ENCODE data around the gene SLC15A3.
"Not testable (repeated sequence)": the region's sequence is repeated elsewhere in the genome, so short reads cannot be mapped to it uniquely, and the experiment has no call there.

Gene SLC15A3

DNA sequence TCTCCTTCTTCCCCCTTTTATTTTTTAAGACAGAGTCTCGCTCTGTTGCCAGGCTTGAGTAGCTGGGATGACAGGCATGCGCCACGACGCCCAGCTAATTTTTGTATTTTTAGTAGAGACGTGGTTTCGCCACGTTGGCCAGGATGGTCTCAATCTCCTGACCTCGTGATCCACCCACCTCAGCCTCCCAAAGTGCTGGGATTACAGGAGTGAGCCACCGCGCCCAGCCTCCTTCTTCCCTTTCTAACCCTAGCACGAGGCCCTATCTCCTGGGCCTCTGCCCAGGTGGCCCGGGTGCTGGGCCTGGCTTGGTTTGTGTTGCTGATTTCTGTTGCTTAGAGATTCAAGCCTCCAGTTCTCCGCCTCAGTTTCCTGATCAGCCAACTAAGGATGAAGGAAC lies 22.3 kb upstream of the SLC15A3 start:
- not testable (repeated sequence) for H3K9me3 ChIP-seq (ENCODE audit: insufficient read depth, low read depth, low read length); H3K27me3 ChIP-seq (ENCODE audit: insufficient read depth, low read length); H3K9ac ChIP-seq (ENCODE audit: low read depth, low read length); H3K36me3 ChIP-seq (ENCODE audit: insufficient read depth, low read depth, low read length); H3K4me3 ChIP-seq (ENCODE audit: low read length); H3K27ac ChIP-seq (ENCODE audit: low read length); H3K4me1 ChIP-seq (ENCODE audit: insufficient read depth, low read length)

DNA sequence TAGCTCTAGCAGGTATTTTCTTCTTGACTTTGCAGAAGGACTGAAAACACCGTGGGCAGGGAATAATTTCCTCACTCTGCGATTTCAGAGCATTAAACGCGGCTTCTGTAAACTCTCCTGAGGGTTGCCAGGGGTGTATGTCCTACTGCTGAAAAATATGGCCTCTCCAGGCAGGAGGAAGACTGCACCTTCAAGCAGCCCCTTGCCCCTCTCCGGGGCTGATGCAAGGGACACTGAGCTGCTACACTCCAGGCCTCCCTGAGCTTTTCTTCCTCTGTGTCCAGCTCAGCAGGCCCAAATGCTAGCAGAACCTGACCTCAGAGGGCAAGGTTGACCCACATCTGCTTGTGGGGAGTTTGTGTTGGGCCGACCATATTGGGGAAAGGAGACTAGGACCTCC lies 21.7 kb upstream of the SLC15A3 start:
- no peaks in the 10 kb centered on the region for H3K27me3 ChIP-seq (ENCODE audit: insufficient read depth, low read length)

DNA sequence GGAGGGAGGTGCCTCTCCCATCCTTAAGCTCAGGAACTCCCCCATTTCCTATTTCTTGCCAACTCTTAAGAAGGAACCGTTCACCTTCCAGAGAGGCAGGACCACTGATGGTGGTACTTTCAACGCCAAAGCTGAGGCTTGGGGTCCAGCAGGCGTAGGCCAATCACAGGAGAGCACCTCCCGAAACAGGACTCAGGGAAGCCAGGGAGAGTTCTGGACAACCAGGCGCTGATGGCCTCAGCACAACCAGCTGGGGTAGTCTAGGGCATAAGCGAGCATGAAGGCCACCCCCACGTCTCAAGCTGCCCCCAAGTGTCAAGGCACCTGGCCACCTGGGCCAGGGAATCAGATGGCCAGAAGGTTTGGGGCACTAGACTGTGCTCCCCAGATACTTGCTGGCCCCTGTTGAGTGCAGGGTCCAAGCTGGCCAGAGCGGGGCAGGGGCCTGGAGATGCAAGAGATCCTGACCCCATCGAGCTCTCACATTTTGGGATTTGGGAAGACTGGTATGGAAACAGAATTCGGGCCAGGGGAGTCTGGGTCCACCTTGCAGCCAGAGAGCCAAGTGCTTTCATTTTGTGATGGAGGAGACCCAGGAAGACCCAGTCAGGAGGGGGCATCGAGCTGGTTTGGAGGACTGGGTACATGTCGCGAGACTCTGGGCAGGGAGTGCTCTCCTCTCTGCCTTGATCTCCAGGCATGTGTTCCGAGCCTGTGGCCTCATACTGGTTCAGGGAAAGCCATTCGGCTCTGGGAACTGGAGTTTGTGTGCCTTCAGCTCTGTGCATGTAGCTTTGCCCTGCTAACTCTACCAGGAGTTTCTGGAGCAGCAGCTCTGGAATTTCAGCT lies 20.4 kb upstream of the SLC15A3 start:
- H3K4me1 ChIP-seq (ENCODE audit: insufficient read depth, low read length): no peaks in the 10 kb centered on the region
- H3K9me3 ChIP-seq (ENCODE audit: insufficient read depth, low read depth, low read length): peaks cover 9% of the 10 kb centered on the region
- no peak overlapping the region for H3K27ac ChIP-seq (ENCODE audit: low read length)
- no peak overlapping the region for H3K4me3 ChIP-seq (ENCODE audit: low read length)
- H3K9ac ChIP-seq (ENCODE audit: low read depth, low read length): no peak overlapping the region
- no peaks in the 10 kb centered on the region for H3K27me3 ChIP-seq (ENCODE audit: insufficient read depth, low read length)
- H3K36me3 ChIP-seq (ENCODE audit: insufficient read depth, low read depth, low read length): no peaks in the 10 kb centered on the region

More for the DNA sequence above, 21.7 kb upstream of the SLC15A3 start:
- Histone ChIP-seq H3K4me3 (ENCODE audit: low read length) (no peak overlapping the region), H3K9ac (ENCODE audit: low read depth, low read length) (no peak overlapping the region), H3K4me1 (ENCODE audit: insufficient read depth, low read length) (no peaks in the 10 kb centered on the region), H3K9me3 (ENCODE audit: insufficient read depth, low read depth, low read length) (0 out of 2 replicates have a peak, but pooled peaks cover under 1% of the 10 kb centered on the region), H3K27ac (ENCODE audit: low read length) (no peak overlapping the region), H3K36me3 (ENCODE audit: insufficient read depth, low read depth, low read length) (no peaks in the 10 kb centered on the region)

DNA sequence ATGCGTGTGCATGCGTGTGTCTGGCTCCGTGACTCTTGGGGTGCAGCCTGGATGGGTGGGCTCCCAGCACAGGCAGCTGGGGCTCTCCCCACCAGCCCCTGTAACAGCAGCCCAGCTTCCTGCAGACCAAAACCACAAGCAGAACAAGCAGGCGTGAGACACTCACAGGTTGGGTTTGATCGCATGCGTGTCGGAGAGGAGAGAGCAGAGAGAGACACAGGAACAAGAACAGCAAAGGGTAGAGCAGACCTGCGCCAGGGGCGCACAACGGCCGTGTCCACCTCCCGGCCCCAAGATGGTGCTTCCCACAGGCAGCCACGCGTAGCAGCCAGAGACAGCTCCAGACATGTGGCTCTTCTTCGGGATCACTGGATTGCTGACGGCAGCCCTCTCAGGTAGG lies 19.5 kb upstream of the SLC15A3 start, which contains the start of gene CD6:
Gene CD6 (plus strand): TSS at position 161 of the 400 bp plus-strand sequence. CDS start 186 bp downstream, at position 347.
- Histone ChIP-seq H3K36me3 (ENCODE audit: insufficient read depth, low read depth, low read length) (no peaks in the 10 kb centered on the region), H3K4me3 (ENCODE audit: low read length) (no peak within 1 kb of the TSS), H3K9ac (ENCODE audit: low read depth, low read length) (no peak within 1 kb of the TSS), H3K9me3 (ENCODE audit: insufficient read depth, low read depth, low read length) (peaks cover 9% of the 10 kb centered on the region), H3K27me3 (ENCODE audit: insufficient read depth, low read length) (no peaks in the 10 kb centered on the region), H3K4me1 (ENCODE audit: insufficient read depth, low read length) (no peaks in the 10 kb centered on the region), H3K27ac (ENCODE audit: low read length) (no peak within 1 kb of the TSS)

- H3K4me3 ChIP-seq (ENCODE audit: low read length): no peak overlapping the region
- H3K4me1 ChIP-seq (ENCODE audit: insufficient read depth, low read length): no peaks in the 10 kb centered on the region
Observed at GRCh38 chr11:60970890-60971289, 18.9 kb upstream of the SLC15A3 start.

GRCh38 chr11:60970369-60970774 lies 18.4 kb upstream of the SLC15A3 start:
- Histone ChIP-seq H3K4me1 (ENCODE audit: insufficient read depth, low read length) (no peaks in the 10 kb centered on the region), H3K4me3 (ENCODE audit: low read length) (no peak overlapping the region), H3K27me3 (ENCODE audit: insufficient read depth, low read length) (no peaks in the 10 kb centered on the region), H3K36me3 (ENCODE audit: insufficient read depth, low read depth, low read length) (no peaks in the 10 kb centered on the region), H3K9me3 (ENCODE audit: insufficient read depth, low read depth, low read length) (peaks cover 9% of the 10 kb centered on the region), H3K27ac (ENCODE audit: low read length) (no peak overlapping the region), H3K9ac (ENCODE audit: low read depth, low read length) (no peak overlapping the region)

More at GRCh38 chr11:60970890-60971289, 18.9 kb upstream of the SLC15A3 start:
- Histone ChIP-seq H3K9ac (ENCODE audit: low read depth, low read length) (no peak overlapping the region), H3K27me3 (ENCODE audit: insufficient read depth, low read length) (no peaks in the 10 kb centered on the region), H3K9me3 (ENCODE audit: insufficient read depth, low read depth, low read length) (peaks cover 9% of the 10 kb centered on the region), H3K36me3 (ENCODE audit: insufficient read depth, low read depth, low read length) (no peaks in the 10 kb centered on the region), H3K27ac (ENCODE audit: low read length) (no peak overlapping the region)

- H3K9ac ChIP-seq (ENCODE audit: low read depth, low read length): no peak overlapping the region
- no peaks in the 10 kb centered on the region for H3K27me3 ChIP-seq (ENCODE audit: insufficient read depth, low read length)
- no peak overlapping the region for H3K4me3 ChIP-seq (ENCODE audit: low read length)
- H3K36me3 ChIP-seq (ENCODE audit: insufficient read depth, low read depth, low read length): no peaks in the 10 kb centered on the region
- H3K27ac ChIP-seq (ENCODE audit: low read length): no peak overlapping the region
- peaks cover 9% of the 10 kb centered on the region for H3K9me3 ChIP-seq (ENCODE audit: insufficient read depth, low read depth, low read length)
- no peaks in the 10 kb centered on the region for H3K4me1 ChIP-seq (ENCODE audit: insufficient read depth, low read length)
Observed at GRCh38 chr11:60968223-60968622, 16.2 kb upstream of the SLC15A3 start.

DNA sequence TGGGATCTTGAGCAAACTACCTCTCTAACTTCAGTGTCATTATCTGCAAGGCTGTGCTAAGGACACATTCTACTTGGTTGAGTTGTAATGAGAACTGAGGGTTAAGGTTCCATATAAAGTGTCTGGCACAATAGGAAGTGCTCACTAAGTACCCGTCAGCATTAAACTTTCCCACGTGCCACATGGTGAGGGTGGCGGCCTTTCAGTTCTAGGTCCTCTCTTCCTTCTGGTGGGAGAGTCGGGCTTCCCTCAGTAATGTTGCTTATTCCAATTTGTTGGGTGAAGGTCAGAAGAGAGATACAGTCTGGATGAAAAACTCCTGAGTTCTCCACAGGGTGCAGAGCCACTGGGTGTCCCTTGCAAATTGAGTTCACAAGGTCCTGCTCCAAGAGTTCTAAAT lies 14.9 kb upstream of the SLC15A3 start:
- Histone ChIP-seq H3K4me1 (ENCODE audit: insufficient read depth, low read length) (no peaks in the 10 kb centered on the region), H3K36me3 (ENCODE audit: insufficient read depth, low read depth, low read length) (no peaks in the 10 kb centered on the region), H3K9me3 (ENCODE audit: insufficient read depth, low read depth, low read length) (peaks cover 9% of the 10 kb centered on the region), H3K4me3 (ENCODE audit: low read length) (no peak overlapping the region), H3K27ac (ENCODE audit: low read length) (no peak overlapping the region), H3K9ac (ENCODE audit: low read depth, low read length) (no peak overlapping the region), H3K27me3 (ENCODE audit: insufficient read depth, low read length) (no peaks in the 10 kb centered on the region)

DNA sequence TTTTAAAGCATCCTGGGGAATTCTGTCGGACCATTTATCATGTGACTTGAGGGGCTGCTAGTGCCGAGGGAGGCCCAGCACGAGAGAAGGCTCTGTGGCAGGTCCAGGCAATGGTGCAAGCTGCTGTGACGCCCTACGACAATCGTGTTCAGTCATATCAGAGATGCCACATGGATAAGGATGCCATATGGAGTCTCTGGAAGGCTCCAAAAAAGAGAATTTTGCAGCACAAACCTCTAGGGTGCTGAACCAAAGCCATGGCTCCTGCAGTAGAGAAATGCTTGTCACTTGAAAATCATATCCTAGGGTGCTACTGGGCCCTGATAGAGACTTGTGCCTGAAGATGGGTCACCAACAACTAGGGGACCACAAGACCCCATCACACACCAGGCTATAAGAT lies 12.8 kb upstream of the SLC15A3 start:
- H3K4me1 ChIP-seq (ENCODE audit: insufficient read depth, low read length): no peaks in the 10 kb centered on the region
- no peak overlapping the region for H3K27ac ChIP-seq (ENCODE audit: low read length)
- H3K36me3 ChIP-seq (ENCODE audit: insufficient read depth, low read depth, low read length): no peaks in the 10 kb centered on the region
- H3K4me3 ChIP-seq (ENCODE audit: low read length): no peak overlapping the region
- H3K27me3 ChIP-seq (ENCODE audit: insufficient read depth, low read length): no peaks in the 10 kb centered on the region
- peaks cover 9% of the 10 kb centered on the region for H3K9me3 ChIP-seq (ENCODE audit: insufficient read depth, low read depth, low read length)
- H3K9ac ChIP-seq (ENCODE audit: low read depth, low read length): no peak overlapping the region

DNA sequence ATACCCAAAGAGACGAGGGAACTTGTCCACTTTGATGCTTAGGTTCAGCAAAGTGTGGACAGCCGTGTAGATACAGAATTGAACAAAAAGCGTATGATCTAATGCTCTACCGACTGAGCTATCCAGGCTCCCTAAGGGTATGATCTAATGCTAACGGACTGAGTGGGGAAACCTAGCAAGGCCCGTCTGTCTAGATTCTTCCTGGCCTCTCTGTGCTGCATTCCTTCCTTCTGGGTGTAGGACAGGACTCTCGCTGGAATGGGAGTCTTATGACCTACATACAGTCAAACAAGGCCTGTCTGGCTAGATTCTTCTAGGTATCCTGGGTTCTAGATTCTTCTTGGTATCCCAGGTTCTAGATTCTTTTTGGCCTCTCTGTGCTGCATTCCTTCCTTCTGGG lies 8.4 kb upstream of the SLC15A3 start:
- Histone ChIP-seq H3K27me3 (ENCODE audit: insufficient read depth, low read length) (no peaks in the 10 kb centered on the region), H3K4me3 (ENCODE audit: low read length) (no peak overlapping the region), H3K9ac (ENCODE audit: low read depth, low read length) (no peak overlapping the region), H3K4me1 (ENCODE audit: insufficient read depth, low read length) (no peaks in the 10 kb centered on the region), H3K27ac (ENCODE audit: low read length) (no peak overlapping the region), H3K9me3 (ENCODE audit: insufficient read depth, low read depth, low read length) (no peaks in the 10 kb centered on the region), H3K36me3 (ENCODE audit: insufficient read depth, low read depth, low read length) (no peaks in the 10 kb centered on the region)

GRCh38 chr11:60959431-60959830 lies 7.5 kb upstream of the SLC15A3 start:
- Histone ChIP-seq H3K36me3 (ENCODE audit: insufficient read depth, low read depth, low read length) (no peaks in the 10 kb centered on the region), H3K4me1 (ENCODE audit: insufficient read depth, low read length) (no peaks in the 10 kb centered on the region), H3K4me3 (ENCODE audit: low read length) (no peak overlapping the region), H3K27me3 (ENCODE audit: insufficient read depth, low read length) (no peaks in the 10 kb centered on the region), H3K27ac (ENCODE audit: low read length) (no peak overlapping the region), H3K9me3 (ENCODE audit: insufficient read depth, low read depth, low read length) (no peaks in the 10 kb centered on the region), H3K9ac (ENCODE audit: low read depth, low read length) (no peak overlapping the region)

DNA sequence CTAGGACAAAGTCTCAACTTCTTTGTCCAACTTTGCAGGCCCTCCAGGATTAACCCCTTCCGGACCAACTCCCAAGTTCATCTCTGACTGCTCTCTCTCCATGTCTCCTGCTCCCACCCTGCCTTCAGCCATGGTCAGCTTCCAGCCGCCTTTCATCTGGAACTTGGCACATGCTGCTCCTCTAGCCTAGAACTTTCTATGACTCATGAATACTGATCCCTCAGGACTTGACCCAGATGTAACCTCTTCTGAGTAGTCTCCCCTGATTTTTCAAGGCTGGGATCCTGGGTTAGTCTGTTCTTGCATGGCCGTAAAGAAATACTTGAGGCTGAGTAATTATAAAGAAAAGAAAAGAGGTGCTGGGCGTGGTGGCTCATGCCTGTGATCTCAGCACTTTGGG lies 5.2 kb upstream of the SLC15A3 start:
- H3K27me3 ChIP-seq (ENCODE audit: insufficient read depth, low read length): peaks cover 11% of the 10 kb centered on the region
- no peak overlapping the region for H3K4me3 ChIP-seq (ENCODE audit: low read length)
- H3K36me3 ChIP-seq (ENCODE audit: insufficient read depth, low read depth, low read length): no peaks in the 10 kb centered on the region
- no peak overlapping the region for H3K9ac ChIP-seq (ENCODE audit: low read depth, low read length)
- peaks cover 2% of the 10 kb centered on the region; the same call in 1 of the 2 replicates for H3K4me1 ChIP-seq (ENCODE audit: insufficient read depth, low read length)
- no peak overlapping the region for H3K27ac ChIP-seq (ENCODE audit: low read length)
- no peaks in the 10 kb centered on the region for H3K9me3 ChIP-seq (ENCODE audit: insufficient read depth, low read depth, low read length)
